Measurements from ENCODE around the gene FN3K.
"Not testable (repeated sequence)": the region's sequence is repeated elsewhere in the genome, so short reads cannot be mapped to it uniquely, and the experiment has no call there.

Gene FN3K

DNA sequence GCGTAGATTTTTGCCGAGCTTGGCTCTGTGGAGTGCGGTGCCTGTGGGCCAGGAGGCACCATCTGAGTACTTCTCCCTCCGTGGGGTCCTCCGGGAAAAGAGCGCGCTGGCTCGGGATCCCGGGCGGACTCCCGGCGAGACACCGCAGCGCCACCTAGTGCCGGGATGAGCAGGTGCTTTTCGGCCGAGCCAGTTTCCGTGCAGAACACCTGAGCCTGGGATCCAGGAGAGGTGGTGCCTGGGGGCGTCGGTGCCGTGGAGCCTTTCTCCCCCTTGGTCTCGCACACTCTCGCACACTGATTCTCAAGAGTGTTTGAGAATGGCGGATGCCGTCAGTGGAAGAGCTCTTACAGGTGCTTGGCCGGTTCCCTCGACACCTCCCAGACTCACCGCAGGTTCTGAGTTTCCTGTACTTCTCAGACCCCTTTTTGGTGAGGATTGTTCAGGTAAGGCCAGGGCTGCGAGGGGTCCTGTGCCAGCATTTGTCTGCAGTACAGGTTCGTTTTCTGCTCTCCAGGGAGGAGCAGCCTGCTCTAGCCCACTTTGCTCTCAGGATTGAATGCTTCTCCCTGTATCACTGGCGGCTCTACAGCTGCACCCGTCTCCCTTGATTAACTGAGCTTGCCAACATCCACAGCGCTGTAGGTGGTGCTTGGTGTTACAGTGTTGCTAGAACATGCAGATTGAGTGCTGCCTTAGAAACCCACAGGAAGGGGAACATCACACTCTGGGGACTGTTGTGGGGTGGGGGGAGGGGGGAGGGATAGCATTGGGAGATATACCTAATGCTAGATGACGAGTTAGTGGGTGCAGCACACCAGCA is 39.8 kb downstream of the FN3K start:
- DNase-seq (ENCODE audit: low read depth in 2 of 2): peak in 1 of 2 donors; percentile 19

- DNase-seq (ENCODE audit: low read depth in 2 of 2): no peak
Measured at GRCh38 chr17:82776454-82776853, 41.0 kb downstream of the FN3K start.

GRCh38 chr17:82777778-82778375 is 42.5 kb downstream of the FN3K start:
- not testable (repeated sequence) for DNase-seq (ENCODE audit: low read depth in 2 of 2)

GRCh38 chr17:82779541-82779940 is 44.1 kb downstream of the FN3K start:
- no peak for DNase-seq (ENCODE audit: low read depth in 2 of 2)

- DNase-seq (ENCODE audit: low read depth in 2 of 2): no peak
Measured at GRCh38 chr17:82780195-82780594, 44.8 kb downstream of the FN3K start.

DNA sequence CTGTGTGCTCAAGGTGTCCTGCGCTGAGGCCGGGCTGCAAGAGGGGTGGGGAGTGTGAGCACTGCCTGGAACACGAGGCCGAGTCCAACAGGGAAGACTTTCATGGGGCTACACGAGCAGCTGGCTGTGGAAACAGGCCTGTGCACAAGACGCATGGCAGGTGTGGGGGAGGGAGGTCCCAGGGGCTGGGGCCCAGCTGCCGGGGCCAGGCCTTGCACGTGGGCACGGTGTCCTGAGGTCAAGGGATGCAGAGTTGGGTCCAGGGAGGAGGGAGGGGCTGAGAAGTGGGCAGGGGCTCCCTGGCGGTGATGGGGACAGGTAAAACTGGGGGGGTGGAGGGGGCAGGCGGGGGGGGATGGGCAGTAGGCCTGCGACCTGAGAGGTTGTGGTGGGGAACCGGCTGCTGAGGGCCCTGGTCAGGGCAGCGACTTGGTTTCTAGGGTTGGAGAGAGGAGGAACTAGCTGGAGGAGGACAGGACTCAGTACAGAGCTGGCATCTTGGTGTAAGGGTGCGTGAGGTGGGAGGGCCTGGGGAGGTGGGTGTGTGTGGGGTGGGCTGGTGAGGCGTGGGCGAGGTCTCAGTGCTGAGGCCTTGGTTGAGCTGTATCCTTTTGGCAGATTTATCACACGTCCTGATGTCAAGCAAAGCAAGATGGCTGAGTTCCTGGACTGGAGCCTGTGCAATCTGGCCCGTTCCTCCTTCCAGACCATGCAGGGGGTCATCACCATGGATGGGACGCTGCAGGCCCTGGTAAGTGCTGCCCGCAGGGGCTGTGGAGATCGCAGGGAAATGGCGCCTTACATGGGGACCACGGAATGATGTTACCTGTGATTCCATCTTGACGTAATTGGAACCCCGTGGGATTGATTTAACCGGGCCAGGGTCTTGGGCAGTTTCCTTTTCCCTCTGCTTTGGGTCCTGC is 45.8 kb downstream of the FN3K start:
- no peak for DNase-seq (ENCODE audit: low read depth in 2 of 2)

- peak; percentile 64 to 71 for DNase-seq (ENCODE audit: low read depth in 2 of 2)
Measured at GRCh38 chr17:82781894-82782274, 46.5 kb downstream of the FN3K start.

GRCh38 chr17:82782657-82783207 is 47.3 kb downstream of the FN3K start:
- DNase-seq (ENCODE audit: low read depth in 2 of 2): no peak

DNA sequence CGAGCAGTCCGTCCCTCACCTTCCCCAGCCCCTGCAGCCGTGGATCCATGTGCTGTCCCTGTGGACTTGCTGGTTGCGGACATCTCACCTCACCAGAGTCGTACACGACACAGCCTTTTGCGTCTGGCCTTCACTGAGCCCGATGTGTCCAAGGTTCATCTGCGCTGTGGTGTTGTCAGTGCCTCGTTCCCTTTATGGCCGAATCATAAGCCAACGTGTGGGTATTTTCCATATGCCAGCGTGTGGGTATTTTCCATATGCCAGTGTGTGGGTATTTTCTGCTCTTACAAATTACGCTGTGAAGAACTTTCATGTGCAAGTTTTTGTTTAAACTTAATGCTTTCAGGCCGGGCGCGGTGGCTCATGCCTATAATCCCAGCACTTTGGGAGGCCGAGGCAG is 48.1 kb downstream of the FN3K start:
- no peak for DNase-seq (ENCODE audit: low read depth in 2 of 2)

- not testable (repeated sequence) for DNase-seq (ENCODE audit: low read depth in 2 of 2)
Measured at GRCh38 chr17:82785581-82785980, 50.2 kb downstream of the FN3K start.

GRCh38 chr17:82786427-82786826 is 51.0 kb downstream of the FN3K start:
- no peak for DNase-seq (ENCODE audit: low read depth in 2 of 2)

DNA sequence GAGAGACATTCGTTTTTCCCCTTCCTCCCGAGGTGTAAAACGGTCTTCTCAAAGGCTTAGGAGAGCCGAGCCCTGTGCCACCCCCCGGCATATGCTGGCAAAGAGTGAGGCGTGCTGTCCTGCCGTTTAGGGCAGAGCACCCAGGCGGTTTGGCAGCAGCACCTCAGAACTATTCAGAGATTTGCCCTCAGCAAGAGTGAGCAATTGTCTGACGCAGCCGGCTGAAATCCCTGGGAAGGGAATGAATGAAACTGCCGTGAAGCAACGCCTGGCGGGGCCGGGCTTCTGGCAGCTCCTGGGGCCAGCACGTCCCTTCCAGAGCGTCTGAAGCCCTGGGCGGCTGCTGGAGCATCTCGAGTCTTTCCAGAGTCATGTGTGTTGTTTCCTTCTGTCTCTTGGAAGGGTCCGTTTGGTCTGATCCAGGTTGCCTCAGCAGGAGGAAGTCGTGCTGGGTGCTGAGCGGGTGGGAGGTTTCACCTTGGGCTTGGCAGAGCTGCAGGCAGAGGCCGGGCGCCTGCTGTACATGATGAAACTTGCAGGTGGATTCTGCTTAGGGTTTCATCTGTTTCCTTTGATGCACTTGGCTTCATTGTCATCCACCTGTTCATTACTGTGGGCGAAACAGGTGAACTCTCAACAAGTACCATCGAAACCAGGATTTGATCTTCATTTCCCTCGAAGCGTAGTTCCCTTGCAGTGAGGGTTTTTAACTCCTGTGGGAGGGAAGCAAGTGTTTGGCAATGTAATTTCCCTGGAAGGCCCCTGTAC is 51.9 kb downstream of the FN3K start:
- DNase-seq (ENCODE audit: low read depth in 2 of 2): no peak

DNA sequence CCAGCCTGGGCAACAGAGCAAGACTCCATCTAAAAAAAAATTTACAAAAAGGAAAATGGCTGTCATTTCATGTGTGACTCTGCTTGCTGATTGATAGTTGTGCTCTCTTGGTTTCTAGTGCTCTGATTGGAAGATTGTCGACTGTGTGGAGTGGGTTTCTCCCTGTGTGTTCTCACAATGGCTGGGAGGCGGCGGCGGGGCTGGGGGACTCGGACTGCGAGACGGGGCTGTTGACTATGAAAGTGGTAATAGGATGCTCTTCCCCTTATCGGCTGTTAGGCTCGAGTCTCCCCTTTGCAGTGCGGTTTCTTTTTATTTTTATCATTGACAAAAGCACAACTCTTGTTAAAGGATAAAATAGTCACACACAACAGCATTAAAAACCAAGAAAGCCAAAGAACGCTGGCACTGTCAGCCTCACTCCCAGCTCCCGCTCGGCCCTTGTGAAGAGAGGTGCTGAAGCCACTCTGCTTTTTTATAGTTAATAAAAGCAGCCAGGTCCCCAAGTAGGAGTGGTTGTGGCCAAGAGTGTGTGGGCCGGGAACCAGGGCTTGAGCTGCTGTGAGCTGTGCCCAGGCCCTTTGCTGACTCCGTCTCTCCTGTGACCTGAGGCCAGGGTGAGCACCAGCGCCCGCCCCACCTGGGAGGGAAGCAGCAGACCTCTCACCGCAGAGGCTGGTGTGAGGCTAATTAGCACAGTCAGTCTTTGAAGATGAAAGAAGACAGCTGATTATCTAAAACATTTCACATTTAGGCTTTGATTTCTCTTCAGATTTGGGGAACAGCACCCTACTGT is 53.0 kb downstream of the FN3K start:
- DNase-seq (ENCODE audit: low read depth in 2 of 2): no peak

DNA sequence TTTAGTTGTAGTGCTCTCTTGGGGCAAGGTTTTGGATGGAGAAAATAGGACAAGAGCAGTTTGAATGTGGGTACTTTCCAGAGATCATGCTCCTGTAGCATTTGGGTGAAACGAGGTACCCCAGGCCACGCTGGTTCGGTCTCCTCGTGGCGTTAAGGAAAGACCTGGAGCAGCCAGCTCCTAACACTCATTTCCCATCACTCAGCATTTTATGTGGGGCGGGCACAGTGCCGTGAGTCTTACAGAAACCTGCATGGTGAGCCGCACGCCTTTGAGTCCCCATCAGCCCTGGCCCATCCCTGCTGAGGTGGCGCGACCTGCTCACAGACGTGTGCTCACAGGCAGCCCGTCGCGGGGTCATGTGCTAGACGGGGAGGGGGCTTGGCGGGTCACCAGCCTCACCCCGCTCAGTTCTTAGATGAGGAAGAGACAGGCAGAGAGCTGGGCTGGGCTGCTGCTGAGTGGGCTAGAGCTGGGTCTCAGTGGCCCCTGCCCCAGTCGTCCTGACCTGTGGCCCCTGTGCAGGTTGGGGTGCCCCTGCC is 53.7 kb downstream of the FN3K start:
- DNase-seq (ENCODE audit: low read depth in 2 of 2): no peak

- DNase-seq (ENCODE audit: low read depth in 2 of 2): no peak
Measured at GRCh38 chr17:82789806-82790205, 54.4 kb downstream of the FN3K start.

DNA sequence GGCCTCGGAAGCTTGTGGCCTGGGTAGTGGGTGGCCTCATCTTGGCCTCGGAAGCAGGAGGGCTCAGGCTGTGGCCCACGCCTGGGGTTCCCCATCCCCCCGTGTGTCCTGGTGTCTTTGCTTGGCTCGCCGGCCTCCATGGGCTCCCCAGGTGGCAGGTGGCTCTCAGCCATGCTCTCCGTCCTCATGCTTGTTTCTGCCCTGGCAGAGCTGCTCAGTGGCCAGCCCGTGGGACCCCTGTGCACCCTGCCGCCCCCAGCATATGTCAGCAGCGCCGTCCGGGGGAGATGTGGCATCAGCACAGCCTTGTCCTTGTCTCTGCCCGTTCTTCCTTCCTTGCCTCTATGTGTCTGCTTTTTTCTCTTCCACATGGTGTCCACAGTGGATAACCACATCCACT is 55.0 kb downstream of the FN3K start:
- no peak for DNase-seq (ENCODE audit: low read depth in 2 of 2)

DNA sequence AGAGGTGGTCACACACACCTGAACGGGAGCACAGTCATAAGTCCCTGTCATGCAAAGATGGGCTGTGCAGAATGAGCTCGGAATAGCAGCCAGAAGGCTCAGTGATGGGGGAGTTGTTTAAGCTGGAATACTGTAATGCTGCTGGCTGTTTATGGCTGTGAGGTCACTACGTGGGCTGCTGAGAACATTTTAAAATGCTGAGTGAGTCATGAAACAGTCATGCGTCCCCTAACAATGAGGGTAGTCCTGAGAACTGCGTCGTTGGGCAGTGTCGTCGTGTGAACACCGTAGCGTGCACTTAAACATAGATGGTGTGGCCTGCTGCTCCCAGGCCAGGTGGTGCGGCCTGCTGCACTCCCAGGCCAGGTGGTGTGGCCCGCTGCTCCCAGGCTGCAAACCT is 56.1 kb downstream of the FN3K start:
- DNase-seq (ENCODE audit: low read depth in 2 of 2): no peak

DNA sequence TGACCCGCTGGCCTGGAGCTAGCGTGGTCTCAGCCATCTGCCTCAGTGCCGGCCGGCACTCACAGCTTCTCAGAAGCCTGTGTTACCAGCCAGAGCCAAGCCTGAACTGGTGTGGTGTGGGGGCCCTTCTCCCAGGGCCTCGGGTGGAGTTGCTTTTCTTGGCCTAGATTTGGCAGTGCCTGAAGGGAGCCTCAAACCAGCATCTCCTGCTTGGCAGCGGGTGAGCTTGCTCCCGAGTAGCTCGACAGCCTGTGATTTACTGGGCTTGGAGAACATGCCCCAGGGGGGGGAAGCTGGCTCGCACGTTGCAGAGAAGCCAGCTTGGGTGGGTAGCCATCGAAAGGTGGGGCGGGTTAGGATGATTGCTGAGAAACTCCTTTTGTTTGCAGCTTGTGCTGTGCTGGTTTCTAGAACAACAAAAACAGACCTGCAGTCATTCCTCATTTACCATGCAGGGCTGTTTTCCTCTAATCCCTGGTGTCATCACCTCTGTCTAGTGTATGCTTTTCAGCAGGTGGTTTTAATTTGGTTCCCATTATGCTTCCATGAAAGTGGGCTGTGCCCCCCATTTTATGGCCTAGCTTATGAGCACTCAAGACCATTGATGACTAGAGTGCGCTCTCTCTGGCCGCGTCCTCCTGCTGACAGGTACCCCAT is 58.7 kb downstream of the FN3K start:
- DNase-seq (ENCODE audit: low read depth in 2 of 2): no peak

DNA sequence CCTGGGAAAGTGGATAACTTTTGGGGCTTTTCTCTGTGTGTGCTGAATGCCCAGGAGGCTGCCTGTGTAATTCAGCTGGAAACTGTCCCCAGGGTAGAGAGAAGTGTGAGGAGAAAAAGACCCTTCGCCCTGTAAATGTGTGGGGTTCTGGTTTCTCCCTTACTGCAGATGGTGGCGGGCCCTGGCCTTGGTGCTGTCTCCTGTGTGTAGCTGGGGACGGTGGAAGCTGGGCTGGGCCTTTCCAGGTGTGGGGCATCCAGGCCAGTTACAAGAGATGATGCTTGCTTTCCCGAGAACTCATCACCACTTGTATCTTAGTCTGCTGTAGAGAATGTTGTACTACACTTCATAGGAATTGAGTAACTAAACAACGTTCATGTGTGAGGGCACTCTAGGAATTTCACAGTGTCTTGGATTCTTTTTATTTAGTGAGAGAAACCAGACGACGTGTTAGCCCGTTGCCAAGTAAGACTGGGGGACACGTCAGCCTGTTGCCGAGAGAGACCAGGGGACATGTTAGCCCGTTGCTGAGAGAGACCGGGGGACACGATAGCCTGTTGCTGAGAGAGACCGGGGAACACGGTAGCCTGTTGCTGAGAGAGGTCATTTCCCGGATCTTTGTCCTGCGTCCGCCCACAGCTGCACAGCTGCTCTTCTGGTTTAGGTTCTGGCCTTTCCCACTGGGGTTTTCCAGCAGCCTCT is 59.5 kb downstream of the FN3K start:
- DNase-seq (ENCODE audit: low read depth in 2 of 2): no peak
